Right atrium auricular region (tissue), 2 donors: ENCODE data around the gene CLCN6. TPM values are rescaled to one million over a fixed set of nuclear protein-coding genes. Genes with fewer than 3 reads are reported as not detected.
A peak's percentile ranks its signal among the peaks of the same experiment; 100 is the strongest.

Experiments
- DNase-seq: peaks from one replicate; pipeline ENCODE4 v3.0.0-alpha.2; 2019; ENCODE audit warnings: low spot score
- H3K27ac ChIP-seq, 2 donors: fragments of 200-600 bp; sonication (generic); 1 replicate in 1 of 2; 2 replicates in 1 of 2; pipeline ENCODE4 v1.5.1; 2016 to 2019
- H3K27me3 ChIP-seq, 2 donors: fragments of 200-600 bp; sonication (generic); one replicate each; pipeline versions ENCODE4 v1.5.1 to v1.6.0; 2017 to 2019
- H3K36me3 ChIP-seq: fragments of 200-600 bp; sonication (generic); one replicate; pipeline ENCODE4 v1.5.1; 2016
- H3K4me1 ChIP-seq, 2 donors: fragments of 200-600 bp; sonication (generic); one replicate each; pipeline versions ENCODE4 v1.5.1 to v1.6.0; 2017 to 2019
- H3K4me3 ChIP-seq, 2 donors: fragments of 200-600 bp; sonication (generic); 1 replicate in 1 of 2; 2 replicates in 1 of 2; pipeline ENCODE4 v1.5.1; 2017 to 2019; ENCODE audit warnings: mild to moderate bottlenecking in 1 of 2, moderate library complexity in 1 of 2
- H3K9me3 ChIP-seq, 2 donors: fragments of 200-600 bp; sonication (generic); one replicate each; pipeline ENCODE4 v1.5.1; 2019
- total RNA-seq, 2 donors: library from RNA; depleted of rRNA; stranded (reverse); fragments of >200 nt; gene quantifications; one replicate each; pipeline ENCODE4 v1.1.0, GENCODE V29; 2016
- TF ChIP-seq, protein P1 (sequence below), 2 donors: fragments of 200-600 bp; sonication (generic); IDR thresholded peaks; one replicate each; pipeline ENCODE4 v1.5.1; 2019; ENCODE audit warnings: antibody characterized with exemption in 2 of 2

The CLCN6 gene
- total RNA-seq, 2 donors from 2014 or later = 14.8 to 15.2 TPM

DNA sequence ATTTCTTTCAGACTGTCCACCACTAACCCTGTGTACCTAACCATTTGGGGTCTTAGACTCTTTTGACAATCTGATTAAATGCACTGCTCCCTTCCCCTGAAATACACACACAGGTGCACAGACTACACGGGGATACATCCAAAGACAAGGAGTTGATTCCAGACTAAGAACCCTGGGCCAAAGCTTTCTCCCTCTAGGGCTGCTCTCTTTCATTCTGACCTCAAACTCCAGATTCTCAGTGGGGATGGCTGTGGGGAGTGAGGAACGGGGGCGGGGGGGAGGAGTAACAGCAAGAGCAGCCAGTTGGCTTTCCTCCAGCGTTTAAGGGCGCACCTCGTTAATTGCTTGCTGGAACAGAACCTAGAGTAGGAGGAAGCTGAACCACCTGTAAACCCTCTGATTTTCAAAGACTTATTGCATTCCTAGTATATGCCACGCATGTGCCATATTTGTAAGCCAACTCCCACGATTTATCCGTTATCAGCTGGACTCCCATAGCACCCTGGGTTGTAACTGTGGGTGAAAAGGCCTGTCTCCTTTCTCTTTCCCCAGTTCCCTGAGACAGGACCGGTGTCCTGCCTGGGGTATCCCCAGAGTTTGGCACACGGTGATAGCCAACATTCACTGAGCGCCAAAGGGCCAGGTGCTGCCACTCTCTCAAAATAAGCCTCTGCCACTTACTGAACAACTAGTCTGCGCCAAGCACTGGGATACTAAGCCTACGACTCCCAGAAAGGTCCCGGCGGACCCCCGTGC, 1.1 kb upstream of the CLCN6 start:
- no peaks in the 10 kb centered on the region for H3K27me3 ChIP-seq
- TF ChIP-seq, protein P1, sequence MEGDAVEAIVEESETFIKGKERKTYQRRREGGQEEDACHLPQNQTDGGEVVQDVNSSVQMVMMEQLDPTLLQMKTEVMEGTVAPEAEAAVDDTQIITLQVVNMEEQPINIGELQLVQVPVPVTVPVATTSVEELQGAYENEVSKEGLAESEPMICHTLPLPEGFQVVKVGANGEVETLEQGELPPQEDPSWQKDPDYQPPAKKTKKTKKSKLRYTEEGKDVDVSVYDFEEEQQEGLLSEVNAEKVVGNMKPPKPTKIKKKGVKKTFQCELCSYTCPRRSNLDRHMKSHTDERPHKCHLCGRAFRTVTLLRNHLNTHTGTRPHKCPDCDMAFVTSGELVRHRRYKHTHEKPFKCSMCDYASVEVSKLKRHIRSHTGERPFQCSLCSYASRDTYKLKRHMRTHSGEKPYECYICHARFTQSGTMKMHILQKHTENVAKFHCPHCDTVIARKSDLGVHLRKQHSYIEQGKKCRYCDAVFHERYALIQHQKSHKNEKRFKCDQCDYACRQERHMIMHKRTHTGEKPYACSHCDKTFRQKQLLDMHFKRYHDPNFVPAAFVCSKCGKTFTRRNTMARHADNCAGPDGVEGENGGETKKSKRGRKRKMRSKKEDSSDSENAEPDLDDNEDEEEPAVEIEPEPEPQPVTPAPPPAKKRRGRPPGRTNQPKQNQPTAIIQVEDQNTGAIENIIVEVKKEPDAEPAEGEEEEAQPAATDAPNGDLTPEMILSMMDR (IDR thresholded peaks at IDR 0.05) = no peak
- H3K4me1 ChIP-seq = peaks cover 0 to 83% of the 10 kb centered on the region in 2 donors
- H3K36me3 ChIP-seq = peaks cover 29% of the 10 kb centered on the region
- peak overlapping the region; percentile 75 to 83 for H3K4me3 ChIP-seq
- no peak for DNase-seq
- H3K9me3 ChIP-seq = no peaks in the 10 kb centered on the region
- peak overlapping the region; percentile 96 to 98 for H3K27ac ChIP-seq

DNA sequence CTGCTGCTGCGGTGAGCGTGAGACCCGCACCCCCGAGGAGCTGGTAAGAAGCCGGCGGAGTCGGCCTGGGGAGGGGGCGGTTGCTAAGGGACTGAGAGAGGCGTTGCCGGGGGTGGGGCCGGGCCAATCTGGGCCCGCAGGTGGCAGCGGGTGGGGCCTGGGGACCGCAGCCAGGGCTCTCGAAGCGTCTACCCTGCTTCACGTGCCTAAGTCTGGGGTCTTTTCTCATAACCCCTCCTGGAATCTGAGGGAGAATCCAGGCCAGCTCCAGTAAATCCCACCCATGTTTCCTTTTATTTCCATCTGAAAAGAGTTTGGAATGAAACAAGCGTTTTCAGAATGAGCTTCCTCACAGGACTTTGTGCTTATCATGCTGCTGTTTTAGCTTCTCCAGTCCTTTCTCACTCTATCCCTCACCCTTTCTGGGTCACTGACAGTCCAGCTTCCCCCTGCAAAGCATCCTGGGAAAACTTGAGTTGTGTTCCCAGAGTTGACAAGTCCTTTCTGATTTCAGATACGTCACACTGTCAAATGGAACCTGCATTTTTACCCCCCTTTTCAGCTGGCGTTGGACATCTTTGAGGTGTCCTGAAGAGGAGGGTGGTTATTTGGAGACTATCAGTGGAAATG, 431 bp downstream of the CLCN6 start:
- H3K4me3 ChIP-seq = peak overlapping the region; percentile 75 to 83
- H3K27ac ChIP-seq = peak overlapping the region; percentile 96 to 98
- DNase-seq = no peak
- H3K4me1 ChIP-seq = peaks cover 0 to 67% of the 10 kb centered on the region in 2 donors
- no peaks in the 10 kb centered on the region for H3K9me3 ChIP-seq
- H3K27me3 ChIP-seq = no peaks in the 10 kb centered on the region
- peaks cover 23% of the 10 kb centered on the region for H3K36me3 ChIP-seq
- TF ChIP-seq, protein P1 (IDR thresholded peaks at IDR 0.05) = no peak

DNA sequence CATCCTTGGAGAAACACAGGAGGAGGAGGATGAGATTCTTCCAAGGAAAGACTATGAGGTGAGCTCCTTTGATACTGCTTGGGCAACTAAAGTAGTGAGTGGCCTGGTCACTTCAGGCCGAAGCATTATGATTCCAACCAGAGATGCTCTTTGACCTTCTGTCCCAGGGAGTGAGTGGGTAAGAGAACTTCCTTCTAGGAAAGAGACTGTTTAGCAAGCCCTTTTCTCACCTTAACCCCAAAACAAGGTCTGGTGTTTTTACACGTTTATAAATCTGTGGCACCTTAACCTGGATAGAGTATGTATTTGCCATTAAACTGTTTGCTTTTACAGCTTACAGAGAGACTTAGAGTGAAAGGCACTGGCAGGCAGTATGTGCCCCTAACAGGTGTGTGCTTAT, 1.1 kb downstream of the CLCN6 start:
- Histone ChIP-seq H3K4me3 (peak overlapping the region; percentile 75 to 83), H3K9me3 (no peaks in the 10 kb centered on the region), H3K36me3 (peaks cover 29% of the 10 kb centered on the region), H3K4me1 (peaks cover 0 to 60% of the 10 kb centered on the region in 2 donors), H3K27ac (peak overlapping the region; percentile 96 to 98), H3K27me3 (no peaks in the 10 kb centered on the region)
- no peak for DNase-seq
- TF ChIP-seq, protein P1 (IDR thresholded peaks at IDR 0.05) = no peak

DNA sequence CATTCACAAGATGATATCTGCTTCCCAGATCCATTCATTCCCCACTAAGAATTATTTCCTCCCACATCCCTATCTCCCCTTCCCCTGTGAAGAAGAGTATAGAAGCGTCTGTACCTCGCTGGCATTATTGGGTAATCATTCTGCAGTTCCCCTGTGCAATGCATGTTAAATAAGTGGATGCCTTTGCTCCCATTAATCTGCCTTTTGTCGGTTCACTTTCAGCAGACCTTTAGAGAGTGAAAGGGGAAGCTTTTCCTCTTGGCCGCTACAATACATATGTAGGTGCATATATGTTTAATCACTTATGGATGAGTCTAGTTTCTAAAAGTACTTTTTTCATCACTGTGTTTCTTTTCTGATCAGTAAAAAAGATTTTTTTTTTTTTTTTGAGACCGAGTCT, 7.0 kb downstream of the CLCN6 start:
- no peak for DNase-seq
- H3K9me3 ChIP-seq = no peaks in the 10 kb centered on the region
- no peak overlapping the region for H3K27ac ChIP-seq
- H3K4me1 ChIP-seq = peaks cover 0 to 12% of the 10 kb centered on the region in 2 donors
- TF ChIP-seq, protein P1 (IDR thresholded peaks at IDR 0.05) = no peak
- H3K36me3 ChIP-seq = peaks cover 76% of the 10 kb centered on the region
- H3K27me3 ChIP-seq = no peaks in the 10 kb centered on the region
- H3K4me3 ChIP-seq = no peak overlapping the region

- no peaks in the 10 kb centered on the region for H3K27me3 ChIP-seq
- H3K9me3 ChIP-seq = no peaks in the 10 kb centered on the region
- TF ChIP-seq, protein P1 (IDR thresholded peaks at IDR 0.05) = no peak
- DNase-seq = no peak
- H3K36me3 ChIP-seq = peaks cover 83% of the 10 kb centered on the region
- no peaks in the 10 kb centered on the region for H3K4me1 ChIP-seq
- no peak overlapping the region for H3K4me3 ChIP-seq
- H3K27ac ChIP-seq = no peak overlapping the region
Observed at GRCh38 chr1:11817192-11817591, 11.2 kb downstream of the CLCN6 start.
